Measurements from ENCODE around the gene JUN. TPM values are rescaled to one million over a fixed set of nuclear protein-coding genes. Genes with fewer than 3 reads are reported as not detected.
A peak's percentile ranks its signal among the peaks of the same experiment; 100 is the strongest.

Gene JUN
- total RNA-seq, 1 donor from 2014 or later = 227 TPM

DNA sequence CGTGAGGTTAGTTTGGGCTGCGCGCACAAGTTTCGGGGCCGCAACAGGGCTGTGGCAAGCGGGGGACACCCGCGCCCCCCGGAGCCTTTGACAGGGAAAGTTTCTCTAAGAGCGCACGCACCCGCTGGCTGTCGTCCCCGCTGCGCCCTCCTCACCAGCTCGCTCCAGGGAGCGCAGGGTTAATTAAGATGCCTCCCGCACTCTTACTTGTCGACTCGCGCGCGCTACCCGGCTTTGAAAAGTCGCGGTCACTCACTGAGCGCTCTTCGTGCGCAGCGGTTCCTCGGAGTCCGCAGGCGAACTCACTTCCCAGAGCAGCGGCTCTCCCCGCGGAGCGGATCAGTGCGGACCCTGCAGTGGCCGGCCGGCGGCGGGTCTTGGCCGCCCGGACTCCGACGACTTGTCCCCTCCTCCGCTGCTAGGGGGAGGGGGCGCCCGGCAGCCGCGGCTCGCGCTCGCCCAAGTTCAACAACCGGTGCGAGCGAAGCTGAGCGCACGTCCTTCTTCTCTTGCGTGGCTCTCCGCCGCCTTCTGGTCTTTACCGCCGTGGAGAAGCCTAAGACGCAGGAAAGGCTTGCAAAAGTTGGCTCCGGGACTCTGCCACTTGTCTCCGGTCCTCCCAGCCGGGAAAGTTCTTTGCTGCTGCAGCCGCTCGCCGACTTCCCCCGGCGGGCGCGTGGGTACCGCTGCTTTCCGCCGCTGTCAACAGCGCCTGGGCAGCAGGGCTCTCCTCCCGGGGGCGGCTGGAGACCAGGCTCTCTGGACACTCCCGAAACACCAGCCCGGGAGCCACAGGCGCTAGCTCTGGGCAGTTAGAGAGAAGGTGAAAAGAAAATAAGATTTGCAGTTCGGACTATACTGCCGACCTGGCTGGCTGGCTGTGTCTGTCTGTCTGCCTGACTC is 506 bp downstream of the JUN start:
- DNase-seq = peak; percentile 79

DNA sequence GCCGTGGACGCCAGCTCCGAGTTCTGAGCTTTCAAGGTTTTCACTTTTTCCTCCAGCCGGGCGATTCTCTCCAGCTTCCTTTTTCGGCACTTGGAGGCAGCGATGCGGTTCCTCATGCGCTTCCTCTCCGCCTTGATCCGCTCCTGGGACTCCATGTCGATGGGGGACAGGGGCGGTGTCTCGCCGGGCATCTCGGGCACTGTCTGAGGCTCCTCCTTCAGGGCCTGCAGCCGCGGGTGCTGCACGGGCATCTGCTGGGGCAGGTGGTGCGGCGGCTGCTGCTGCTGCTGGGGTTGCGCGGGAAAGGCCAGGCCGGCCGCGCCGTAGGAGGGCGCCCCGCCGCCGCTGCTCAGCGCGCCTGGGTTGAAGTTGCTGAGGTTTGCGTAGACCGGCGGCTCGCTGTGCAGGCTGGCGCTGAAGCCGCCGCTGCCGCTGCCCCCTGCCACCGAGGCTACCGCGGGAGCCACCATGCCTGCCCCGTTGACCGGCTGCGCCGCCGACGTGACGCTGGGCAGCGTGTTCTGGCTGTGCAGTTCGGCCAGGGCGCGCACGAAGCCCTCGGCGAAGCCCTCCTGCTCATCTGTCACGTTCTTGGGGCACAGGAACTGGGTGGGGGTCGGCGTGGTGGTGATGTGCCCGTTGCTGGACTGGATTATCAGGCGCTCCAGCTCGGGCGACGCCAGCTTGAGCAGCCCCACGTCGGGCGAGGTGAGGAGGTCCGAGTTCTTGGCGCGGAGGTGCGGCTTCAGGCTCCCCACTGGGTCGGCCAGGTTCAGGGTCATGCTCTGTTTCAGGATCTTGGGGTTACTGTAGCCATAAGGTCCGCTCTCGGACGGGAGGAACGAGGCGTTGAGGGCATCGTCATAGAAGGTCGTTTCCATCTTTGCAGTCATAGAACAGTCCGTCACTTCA is 1.4 kb downstream of the JUN start:
- DNase-seq = peak; percentile 75

DNA sequence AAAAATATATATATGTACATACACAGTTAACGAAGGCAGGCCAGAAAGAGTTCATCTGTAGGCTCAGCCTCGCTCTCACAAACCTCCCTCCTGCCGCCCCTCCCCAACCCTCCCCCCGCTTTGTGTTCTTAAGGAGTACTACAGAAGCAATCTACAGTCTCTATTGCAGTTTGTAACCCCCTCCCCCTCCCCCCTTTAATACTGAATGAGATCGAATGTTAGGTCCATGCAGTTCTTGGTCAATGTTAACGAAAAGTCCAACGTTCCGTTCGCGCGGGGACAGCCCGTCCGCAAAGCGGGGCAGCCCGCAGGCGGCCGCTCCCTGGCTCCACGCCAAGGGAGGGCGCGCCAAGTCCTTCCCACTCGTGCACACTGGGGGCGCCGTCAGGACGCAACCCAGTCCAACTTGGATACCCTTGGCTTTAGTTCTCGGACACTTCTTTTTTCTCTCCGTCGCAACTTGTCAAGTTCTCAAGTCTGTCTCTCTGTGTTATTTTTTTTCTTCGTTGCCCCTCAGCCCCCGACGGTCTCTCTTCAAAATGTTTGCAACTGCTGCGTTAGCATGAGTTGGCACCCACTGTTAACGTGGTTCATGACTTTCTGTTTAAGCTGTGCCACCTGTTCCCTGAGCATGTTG is 2.2 kb downstream of the JUN start:
- peak; percentile 92 for DNase-seq

DNA sequence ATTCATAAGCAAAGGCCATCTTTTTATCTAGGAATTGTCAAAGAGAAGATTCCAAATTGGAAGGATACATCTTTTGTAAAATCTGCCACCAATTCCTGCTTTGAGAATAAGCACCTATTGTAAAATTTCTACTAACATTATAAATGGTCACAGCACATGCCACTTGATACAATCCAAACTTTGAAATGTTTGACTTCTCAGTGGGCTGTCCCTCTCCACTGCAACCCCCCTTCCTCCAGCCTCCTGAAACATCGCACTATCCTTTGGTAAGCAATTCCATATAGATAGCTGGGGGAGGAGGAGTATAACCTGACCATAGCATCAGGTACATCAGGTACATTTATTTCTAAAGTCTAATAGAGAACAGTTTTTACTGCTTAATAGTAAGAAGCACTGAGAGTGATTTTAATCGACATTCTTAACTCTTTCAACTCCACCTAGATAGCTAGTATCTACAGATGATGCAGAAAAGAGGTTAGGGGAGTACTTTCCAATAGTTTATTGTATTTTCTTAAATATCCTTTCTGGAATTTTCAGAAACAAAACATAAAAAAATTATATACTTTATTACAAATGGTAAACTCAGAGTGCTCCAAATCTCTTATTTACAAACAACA is 2.9 kb downstream of the JUN start:
- DNase-seq = peak; percentile 55

DNA sequence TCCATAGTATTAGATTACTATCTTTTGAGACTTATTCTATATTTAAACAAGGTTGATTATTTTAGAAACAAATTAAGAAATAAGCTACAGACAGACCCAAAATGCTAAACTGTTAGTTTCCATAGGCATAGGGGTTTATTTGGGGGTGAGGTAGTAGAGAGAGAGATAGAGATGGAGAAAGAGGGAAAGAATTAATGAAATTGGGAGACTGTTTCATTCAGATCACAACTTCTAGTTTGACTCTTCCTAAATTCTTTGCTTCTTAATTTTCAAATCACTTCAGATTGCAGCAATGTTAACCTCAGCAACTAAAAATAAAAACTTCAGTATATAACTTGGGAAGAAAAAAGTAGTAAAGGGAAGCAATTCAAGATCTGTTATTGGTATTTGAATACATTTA is 3.4 kb downstream of the JUN start:
- peak; percentile 47 for DNase-seq

DNA sequence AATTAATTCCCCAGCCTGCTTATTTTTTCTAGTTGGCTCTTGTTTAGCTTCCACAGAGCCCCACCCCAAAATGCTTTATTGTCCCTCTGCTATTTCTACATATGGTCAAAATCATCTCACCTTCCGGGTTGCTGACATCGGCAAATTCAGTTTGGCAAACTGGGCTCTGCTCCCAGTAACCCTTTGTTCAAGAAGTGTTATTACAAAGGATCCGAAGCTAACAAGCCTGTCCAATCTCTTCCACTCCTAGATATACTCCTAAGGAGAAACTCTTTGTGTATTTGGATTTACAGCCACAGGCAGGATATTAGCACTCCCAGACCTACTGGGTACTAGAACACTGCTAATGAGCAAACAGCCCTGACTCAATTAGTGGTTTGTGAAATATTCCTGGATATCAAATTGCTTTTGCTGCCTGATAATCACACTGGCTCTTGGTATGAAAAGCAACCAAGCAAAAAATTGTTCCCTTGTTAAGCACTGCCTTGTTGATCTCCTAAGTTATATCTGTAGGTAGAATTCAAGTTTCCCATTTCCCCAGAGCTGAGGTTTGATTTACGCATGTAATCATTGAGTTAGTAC is 4.0 kb downstream of the JUN start:
- peak; percentile 82 for DNase-seq

DNA sequence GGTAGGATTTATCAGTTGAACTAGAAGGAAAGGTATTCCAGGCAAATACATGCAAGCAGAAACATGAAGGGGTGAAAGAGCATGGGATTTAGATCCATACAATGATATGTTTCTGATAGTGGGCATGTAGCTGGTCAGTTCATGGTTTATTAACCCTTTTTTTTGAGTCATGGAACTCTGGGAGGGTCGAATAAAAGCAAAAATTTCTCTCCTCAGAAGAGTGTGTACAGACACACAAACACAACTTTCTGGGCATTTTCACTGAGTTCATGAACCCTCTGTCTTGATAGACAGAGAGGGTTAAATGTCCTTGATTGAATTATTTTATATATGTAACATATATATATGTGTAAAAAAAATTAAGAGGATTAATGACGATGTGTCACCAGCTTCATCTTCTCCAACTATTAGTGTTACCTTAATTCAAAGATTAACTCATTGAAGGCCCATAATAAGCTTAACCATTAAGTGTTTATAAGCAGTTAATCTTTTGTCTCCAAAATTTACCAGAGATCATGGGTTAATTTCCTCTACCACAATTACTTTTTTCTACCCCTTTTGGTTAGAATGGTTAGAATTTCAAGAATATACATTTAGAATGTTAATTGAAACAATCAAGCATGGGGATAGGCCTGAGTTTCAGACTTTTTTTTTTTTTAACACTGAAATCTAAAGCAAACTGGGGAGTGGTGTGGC is 4.6 kb downstream of the JUN start:
- peak; percentile 67 for DNase-seq

DNA sequence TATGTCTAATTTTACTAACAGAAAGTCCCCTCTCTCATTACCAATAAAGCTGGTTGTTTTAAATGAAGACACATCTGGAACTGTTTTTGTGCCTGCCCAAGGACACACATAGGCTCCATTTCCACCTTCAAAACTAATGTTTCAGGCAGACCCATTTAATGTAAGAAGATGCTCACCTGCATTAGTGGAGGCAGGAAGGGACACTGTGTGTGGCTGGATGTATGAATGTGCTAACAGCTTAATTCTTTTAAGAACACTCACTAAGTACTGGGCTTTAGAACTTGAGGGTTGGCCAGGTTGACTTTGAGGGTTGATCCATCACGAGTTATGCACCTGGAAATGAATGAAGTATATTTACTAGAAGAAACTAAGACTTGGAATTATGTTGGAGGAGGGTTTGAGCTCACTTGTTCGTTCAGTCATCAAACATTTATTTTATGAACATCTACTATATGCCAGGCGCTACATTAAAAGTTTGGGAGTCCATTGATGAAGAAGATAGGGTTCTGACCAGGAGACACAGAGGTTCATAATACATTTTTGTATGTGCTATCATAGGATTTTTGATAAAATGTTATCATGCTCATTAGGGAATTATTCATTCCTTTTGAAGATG is 5.4 kb downstream of the JUN start:
- peak; percentile 58 for DNase-seq

DNA sequence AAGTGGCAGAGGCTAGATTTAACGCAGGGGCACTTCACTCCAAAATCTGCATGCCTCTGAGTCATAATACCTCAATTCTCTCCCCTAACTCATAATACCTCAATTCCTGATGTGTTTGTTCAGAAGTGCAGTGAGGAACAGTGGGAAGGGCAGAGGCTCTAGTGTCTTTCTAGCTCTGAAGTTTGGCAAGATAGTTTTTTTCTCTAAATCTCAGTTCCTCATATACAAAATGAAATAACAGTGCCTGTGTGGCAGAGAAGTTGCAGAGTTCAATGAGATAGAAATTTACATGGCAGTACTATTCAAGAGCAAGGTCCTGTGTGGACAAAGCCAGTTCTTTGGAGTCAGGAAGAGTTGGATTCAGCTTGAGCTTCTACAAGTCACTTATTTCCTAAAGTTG is 9.8 kb downstream of the JUN start:
- no peak for DNase-seq

DNA sequence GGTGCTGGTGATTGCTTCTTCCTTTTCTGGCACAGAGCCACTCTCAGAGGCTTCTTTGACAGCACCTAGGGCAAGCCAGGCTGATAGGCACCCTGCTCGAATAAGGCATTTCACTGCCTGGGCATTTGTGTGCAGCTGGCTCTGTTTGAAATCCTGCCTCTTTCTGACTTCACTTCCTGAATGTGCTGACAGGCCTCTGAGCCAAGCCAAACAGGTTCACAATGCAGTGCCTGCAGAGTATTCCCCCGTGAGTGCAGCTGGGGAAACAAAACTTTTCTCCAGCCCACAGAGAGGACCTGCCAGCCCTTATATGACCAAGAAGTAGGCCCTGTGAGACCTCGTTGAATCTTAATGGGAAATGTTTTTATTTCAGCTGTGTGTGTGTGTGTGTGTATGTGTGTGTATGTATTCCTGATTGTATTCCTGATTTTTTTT is 10.4 kb downstream of the JUN start:
- DNase-seq = peak; percentile 87

DNA sequence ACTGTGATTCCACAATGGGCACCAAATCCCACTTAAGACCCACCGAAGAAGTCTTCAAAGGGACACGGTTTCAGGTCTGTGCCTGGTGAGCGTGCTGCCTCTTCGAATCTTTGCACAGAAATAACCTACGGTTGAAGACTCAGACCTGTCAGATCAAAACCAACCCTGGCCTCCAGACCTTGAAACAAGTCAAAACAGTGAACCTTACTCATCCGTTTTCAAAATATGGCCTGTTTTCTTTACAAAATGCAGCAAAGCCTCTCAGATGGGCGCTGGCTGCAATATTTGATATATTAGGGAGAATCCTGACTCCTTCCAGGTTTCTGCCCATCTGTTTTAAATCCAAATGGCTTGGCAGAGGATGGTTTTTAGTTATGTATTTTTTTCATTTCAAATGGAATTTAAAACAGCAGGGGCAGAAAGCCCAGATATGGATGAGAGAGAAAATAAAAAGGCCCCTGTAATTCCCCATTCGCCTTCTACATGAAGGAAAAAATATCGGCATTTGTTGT is 14.0 kb downstream of the JUN start:
- DNase-seq = peak; percentile 51

DNA sequence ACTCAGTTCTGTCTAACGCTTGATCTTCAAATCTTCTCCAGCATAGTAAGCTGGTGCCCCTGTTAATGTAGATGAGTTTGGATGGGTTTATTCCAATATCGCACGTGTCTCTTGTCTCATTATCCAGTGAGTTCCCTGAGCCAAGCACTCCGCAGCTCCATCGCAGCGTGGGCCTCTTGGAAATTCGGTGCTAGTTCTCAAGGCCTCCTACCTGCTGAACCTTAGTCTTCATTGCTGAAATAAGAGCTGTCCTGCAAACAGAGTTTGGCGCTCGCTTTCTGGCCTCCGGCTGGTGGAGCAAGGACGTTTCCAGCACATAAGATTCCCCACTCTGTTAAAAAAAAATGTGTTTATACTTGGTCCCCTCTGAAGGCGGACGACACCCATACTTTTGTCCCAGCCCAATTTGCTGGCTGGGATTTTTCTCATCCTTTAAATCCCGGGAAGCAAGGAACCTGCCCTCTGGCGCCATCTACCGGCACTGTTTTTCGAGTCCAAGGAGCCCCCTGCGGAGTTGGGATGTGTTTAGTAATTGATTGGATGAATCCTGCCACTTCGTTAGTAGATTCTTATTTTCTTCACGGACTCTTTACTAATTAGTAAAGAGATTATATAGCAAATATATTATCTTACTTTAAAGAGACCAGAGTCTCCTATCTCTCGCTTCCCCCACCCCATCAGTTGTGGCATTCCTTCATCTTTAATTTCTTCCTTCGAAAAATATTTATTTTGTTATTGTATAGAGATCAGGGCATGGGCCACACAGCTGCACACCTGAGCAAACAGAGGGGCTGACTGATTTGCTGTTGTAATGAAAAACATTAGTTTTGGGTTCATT is 14.7 kb downstream of the JUN start:
- DNase-seq = peak; percentile 87

DNA sequence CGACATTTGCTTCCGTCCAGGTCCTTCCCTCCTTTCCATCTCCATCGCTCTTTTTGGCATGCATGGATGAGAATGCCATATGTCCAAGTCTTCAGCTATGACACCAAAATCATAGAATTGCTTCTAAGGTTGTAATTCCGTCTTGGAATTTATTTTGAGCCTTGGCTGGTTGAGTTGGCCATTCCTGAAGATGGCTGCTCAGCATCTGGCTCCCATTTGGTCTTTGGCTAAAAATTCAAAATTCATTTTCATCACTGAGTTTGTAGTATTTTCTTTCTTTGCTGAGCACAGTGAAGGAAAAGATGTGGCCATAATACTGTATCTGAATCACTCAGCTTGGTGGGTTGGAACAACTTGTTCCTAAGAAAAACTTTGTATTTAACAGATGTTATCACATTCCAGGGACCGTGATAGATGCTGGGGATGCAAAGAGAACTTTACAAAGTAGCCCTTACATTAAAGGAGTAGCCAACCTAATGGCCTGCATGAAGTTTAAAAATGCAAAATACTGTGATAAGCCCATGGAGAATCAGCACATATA is 15.6 kb downstream of the JUN start:
- DNase-seq = no peak

DNA sequence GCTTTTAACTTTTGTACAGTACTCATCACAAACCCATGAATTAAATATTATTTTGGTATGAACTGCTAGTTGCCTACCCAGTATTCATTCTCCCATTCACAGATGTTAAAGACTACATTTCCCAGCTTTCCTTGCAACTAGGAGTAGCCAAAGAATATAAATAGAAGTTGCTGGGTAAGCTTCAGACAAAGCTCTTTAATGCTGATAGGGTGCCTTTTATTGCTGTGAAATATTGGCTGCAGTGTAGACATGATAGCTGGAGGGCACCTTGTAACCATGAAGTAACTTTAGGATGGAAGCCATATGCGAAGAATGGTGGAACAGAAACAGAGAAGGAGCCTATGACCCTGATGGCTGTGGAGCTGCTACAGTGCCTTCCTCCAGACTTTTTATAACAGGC is 16.7 kb downstream of the JUN start:
- no peak for DNase-seq

DNA sequence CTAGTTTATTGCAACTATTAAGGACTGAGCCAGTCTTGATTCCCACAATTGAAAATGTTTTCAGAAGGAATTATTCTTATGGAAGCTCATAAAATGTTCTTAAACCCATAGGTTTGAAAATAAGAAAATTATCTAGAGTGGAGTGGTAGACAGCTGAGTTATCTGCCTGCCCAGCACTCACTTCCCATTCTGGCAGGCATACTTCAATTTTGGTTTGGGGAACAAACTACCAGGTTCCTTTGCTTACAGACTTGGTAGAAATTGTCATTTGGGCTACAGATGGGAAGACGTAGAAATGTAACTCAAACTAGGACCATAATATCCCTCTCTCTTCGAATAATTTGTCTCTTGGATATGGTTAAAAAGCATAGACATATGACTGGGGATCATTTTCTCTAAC is 18.4 kb downstream of the JUN start:
- DNase-seq = no peak

DNA sequence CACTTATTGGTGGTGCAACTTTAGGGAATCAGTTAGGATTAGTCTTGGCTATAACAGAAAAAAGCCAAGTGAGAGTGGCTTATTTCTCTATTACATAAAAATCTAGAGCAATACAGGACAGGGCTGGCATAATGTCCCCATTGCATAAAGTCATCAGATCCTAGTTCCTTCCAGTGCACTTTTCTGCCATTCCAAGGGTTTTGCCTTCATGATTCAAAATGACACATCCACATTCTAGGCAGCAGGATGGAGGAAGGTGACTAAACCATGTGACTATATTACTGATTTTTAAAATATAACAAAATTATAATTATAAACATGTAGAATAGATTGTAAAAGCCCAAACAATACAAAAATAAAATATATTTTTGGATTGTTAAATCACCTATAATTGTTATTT is 18.8 kb downstream of the JUN start:
- no peak for DNase-seq

DNA sequence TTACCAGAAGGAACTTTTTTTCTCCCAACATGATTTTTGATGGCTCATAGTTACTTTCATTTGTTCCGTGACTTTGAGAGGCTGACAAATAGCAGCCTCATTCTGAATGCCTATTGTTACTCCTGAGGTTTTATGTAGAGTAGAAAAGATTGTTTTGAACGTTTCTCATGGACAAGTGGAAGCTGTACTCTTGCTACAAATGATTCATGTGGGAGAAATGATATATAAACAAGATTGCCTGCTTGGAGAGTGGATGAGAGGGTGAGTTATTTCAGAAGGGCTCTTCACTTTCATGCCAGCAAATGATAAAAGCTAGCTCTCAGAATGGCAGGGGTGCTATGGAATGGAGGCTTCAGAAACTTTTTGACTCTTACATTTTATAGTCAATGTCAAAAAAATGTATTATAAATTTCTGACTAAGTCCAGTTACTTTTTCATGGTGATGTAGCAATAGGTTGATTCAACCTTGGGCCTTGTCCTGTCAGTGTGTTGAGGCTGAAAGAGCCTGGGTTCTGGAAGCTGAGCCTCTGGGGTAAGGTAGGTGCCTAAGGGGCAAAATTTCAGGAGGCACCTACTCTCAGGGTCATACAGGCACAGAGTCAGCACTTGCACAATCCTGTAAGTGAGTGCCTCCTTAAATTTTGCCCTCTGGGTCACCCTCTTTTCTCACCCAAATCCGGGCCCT is 19.4 kb downstream of the JUN start:
- no peak for DNase-seq

DNA sequence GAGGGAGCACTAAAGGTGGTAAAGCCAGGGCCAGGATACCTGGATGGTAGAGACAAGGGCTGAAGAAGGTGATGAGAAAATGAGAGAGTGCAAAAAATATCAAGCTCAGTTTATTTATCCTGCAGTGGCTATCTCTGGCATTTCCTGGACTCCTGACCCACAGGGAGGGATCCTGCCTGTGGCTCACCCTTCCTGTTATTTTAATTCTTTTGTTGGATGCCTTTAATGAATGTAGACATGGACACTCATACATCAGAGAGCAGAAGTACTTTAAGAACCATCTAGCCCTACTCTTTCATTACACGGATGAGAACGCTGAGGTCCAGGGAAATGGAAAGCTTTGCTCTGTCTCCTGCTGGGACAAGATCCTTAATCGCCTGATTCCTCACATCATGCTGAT is 20.6 kb downstream of the JUN start:
- DNase-seq = no peak

DNA sequence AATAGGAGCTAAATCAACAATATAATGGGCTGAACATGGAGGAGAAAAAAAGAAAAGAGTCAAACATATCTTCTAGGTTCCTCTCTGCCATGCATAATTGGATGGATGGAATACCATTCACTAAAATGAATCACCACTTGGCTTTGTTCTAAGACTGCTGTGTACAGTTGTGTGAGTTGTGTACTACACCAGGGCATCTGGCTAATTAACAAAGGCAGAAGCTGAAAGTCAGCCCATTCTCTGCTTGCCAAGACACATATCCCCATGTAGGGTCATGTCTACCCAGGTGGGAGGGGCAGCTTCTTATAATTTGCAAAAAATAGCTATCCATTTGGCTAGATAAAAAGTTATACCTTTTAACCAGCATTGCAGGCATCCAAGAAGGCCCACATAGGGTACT is 21.0 kb downstream of the JUN start:
- DNase-seq = no peak
